ENCODE results near the gene ICAM5. TPM values are rescaled to one million over a fixed set of nuclear protein-coding genes. Genes with fewer than 3 reads are reported as not detected.

The ICAM5 gene
- total and polyA plus RNA-seq, 8 donors: 0.08 to 0.30 (median 0.21) TPM; not detected in 1

DNA sequence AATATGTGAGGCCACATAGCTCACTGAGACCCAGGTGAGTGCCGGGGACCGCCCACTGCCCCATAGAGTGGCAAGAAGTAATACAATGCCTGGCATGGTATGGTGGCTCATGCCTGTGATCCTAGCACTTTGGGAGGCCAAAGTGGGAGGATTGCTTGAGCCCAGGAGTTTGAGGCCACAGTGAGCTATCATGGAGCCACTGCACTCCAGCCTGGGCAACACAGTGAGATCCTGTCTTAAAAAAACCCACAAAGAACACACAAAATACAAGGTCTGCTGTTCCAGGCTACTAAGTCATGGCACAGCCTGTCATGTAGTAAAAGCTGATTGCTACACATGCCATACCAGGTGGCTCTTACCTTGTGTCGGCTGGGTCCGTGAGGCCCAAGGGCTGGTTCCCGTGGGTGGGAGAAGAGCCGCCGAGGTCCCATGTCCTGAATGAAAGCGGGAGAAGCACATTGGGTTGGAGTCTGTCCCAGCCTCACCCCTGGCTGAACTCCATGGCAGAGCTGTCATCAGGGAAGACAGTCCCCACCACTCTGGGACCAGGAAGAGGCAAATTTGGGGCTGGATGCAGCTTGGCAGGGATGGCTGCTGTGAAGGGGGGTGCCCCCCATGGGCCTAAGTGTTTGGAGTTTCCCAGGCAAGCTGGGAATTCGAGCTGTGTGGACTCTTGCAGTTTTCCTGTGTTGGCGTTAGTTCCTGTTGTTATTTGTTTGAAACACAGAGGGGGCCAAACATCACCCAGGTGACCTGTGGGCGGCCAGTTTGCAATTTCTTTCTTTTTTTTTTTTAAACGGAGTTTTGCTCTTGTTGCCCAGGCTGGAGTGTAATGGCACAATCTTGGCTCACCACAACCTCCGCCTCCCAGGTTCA is 29.3 kb downstream of the ICAM5 start:
- DNase-seq (no peak), ATAC-seq (no peak), FAIRE-seq (no peak)
- Histone ChIP-seq H3K27ac (no peak overlapping the region), H3K4me1 (peaks cover 0 to 9% (median 4%) of the 10 kb centered on the region in 3 donors), H3K4me3 (no peak overlapping the region), H3K27me3 (no peaks in the 10 kb centered on the region), H3K9me3 (no peaks in the 10 kb centered on the region), H3K36me3 (peaks cover 0 to 36% (median 10%) of the 10 kb centered on the region in 3 donors)
- intact Hi-C loops (cut with DNase I): no loop called here
- 90 to 91% methylated on average over 13 of the region's 13 CpGs for WGBS, 2 donors
- TF ChIP-seq, protein P1, sequence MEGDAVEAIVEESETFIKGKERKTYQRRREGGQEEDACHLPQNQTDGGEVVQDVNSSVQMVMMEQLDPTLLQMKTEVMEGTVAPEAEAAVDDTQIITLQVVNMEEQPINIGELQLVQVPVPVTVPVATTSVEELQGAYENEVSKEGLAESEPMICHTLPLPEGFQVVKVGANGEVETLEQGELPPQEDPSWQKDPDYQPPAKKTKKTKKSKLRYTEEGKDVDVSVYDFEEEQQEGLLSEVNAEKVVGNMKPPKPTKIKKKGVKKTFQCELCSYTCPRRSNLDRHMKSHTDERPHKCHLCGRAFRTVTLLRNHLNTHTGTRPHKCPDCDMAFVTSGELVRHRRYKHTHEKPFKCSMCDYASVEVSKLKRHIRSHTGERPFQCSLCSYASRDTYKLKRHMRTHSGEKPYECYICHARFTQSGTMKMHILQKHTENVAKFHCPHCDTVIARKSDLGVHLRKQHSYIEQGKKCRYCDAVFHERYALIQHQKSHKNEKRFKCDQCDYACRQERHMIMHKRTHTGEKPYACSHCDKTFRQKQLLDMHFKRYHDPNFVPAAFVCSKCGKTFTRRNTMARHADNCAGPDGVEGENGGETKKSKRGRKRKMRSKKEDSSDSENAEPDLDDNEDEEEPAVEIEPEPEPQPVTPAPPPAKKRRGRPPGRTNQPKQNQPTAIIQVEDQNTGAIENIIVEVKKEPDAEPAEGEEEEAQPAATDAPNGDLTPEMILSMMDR (IDR thresholded peaks at IDR 0.05): no peak

GRCh38 chr19:10320602-10321416 is 31.1 kb downstream of the ICAM5 start:
- no peak for ATAC-seq
- TF ChIP-seq, protein P1 (IDR thresholded peaks at IDR 0.05): no peak

DNA sequence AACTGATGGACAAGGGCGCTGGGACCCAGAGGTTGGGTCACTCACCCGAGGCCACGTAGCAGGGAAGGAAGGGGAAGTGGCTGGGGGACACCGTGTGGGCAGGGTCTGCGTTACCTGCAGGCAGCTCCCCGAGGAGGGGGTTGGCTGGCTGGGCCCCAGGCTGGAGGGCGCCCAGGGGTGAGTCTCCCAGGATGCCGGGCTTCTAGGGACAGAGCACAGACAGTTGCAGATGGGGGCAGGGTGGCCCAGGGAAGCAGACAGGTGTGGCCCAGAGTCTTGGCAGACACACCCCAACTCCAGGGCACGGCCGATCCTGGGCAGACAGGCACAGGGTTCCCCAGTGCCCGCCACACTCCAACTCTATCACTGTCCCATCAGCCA is 31.7 kb downstream of the ICAM5 start:
- H3K4me3 ChIP-seq: no peak overlapping the region
- no peaks in the 10 kb centered on the region for H3K9me3 ChIP-seq
- ATAC-seq (no peak), FAIRE-seq (no peak), DNase-seq (no peak)
- H3K4me1 ChIP-seq: peaks cover 0 to under 1% (median 0%) of the 10 kb centered on the region in 3 donors
- WGBS, 2 donors: 87 to 89% methylated on average over 11 of the region's 11 CpGs
- peaks cover 0 to 44% (median 10%) of the 10 kb centered on the region in 3 donors for H3K36me3 ChIP-seq
- no peak overlapping the region for H3K27ac ChIP-seq
- TF ChIP-seq, protein P1 (IDR thresholded peaks at IDR 0.05): no peak
- intact Hi-C loops (cut with DNase I): no loop called here
- H3K27me3 ChIP-seq: no peaks in the 10 kb centered on the region

More at GRCh38 chr19:10320602-10321416, 31.1 kb downstream of the ICAM5 start:
- H3K27me3 ChIP-seq: no peaks in the 10 kb centered on the region
- H3K36me3 ChIP-seq: peaks cover 0 to 43% (median 10%) of the 10 kb centered on the region in 3 donors
- no peak overlapping the region for H3K27ac ChIP-seq
- FAIRE-seq (no peak), DNase-seq (peak in 1 of 6 donors; percentile 74)
- intact Hi-C loops (cut with DNase I): no loop called here
- 92 to 94% methylated on average over 25 to 32 of the region's 32 CpGs for WGBS, 2 donors
- peaks cover 0 to 4% (median 4%) of the 10 kb centered on the region in 3 donors for H3K4me1 ChIP-seq
- H3K9me3 ChIP-seq: no peaks in the 10 kb centered on the region
- no peak overlapping the region for H3K4me3 ChIP-seq

- TF ChIP-seq, protein P1 (IDR thresholded peaks at IDR 0.05): no peak
- peaks cover 0 to 44% (median 11%) of the 10 kb centered on the region in 3 donors for H3K36me3 ChIP-seq
- H3K9me3 ChIP-seq: no peaks in the 10 kb centered on the region
- ATAC-seq (no peak), FAIRE-seq (no peak), DNase-seq (no peak)
- no peaks in the 10 kb centered on the region for H3K27me3 ChIP-seq
- WGBS, 2 donors: 95 to 96% methylated on average over 19 of the region's 19 CpGs
- no peaks in the 10 kb centered on the region for H3K4me1 ChIP-seq
- no peak overlapping the region for H3K27ac ChIP-seq
- H3K4me3 ChIP-seq: no peak overlapping the region
- intact Hi-C loops (cut with DNase I): no loop called here
Observed at GRCh38 chr19:10321874-10322835, 32.4 kb downstream of the ICAM5 start.

All from pancreas (tissue), 10 donors.